ENCODE data around the gene HDHD5.

The HDHD5 gene

DNA sequence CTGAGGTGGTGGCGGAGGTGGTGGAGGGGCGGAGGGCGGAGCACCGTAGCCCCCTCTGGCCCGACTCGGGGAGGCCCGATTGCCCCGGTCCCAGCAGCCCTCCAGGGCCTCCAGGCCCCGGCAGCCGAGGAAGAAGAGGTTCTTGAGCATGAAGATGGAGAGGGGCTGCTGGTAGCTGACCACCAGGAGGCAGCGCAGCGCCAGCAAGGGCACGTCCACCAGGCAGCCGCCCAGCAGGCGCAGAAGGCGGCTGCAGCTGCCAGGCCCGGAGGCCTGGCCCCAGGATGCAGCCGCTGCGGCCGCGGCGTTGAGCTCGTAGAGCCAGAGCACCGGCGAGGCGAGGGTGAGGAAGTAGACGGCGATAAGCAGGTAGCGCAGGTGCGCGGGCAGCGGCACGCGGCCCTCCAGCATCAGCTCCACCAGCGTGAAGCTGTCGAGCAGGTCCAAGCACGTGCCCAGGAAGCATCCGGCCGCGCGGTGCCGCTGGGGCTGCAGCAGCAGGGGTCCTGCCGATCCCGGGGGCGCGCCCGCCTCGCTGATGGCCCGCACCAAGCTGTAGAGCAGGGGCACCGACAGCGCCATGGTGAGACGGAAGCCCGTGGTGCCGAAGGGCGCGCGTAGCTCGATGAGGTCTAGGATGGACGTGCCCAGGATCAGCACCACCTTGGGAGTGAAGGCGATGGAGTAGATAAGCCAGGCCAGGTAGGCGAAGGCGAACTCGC lies 39.4 kb downstream of the HDHD5 start:
- H3K4me3 ChIP-seq (ENCODE audit: severe bottlenecking) = no peak overlapping the region
- no peak for DNase-seq (ENCODE audit: low spot score)
- H3K27ac ChIP-seq (ENCODE audit: poor library complexity, severe bottlenecking) = no peak overlapping the region
- no peaks in the 10 kb centered on the region for H3K36me3 ChIP-seq (ENCODE audit: low read depth)
- no peaks in the 10 kb centered on the region for H3K4me1 ChIP-seq (ENCODE audit: insufficient read depth, poor library complexity, severe bottlenecking)
- no peak for ATAC-seq (ENCODE audit: low read depth)
- H3K9me3 ChIP-seq (ENCODE audit: severe bottlenecking) = no peaks in the 10 kb centered on the region
- H3K27me3 ChIP-seq (ENCODE audit: insufficient read depth, poor library complexity, severe bottlenecking) = peaks cover 23% of the 10 kb centered on the region
- TF ChIP-seq, protein P1, sequence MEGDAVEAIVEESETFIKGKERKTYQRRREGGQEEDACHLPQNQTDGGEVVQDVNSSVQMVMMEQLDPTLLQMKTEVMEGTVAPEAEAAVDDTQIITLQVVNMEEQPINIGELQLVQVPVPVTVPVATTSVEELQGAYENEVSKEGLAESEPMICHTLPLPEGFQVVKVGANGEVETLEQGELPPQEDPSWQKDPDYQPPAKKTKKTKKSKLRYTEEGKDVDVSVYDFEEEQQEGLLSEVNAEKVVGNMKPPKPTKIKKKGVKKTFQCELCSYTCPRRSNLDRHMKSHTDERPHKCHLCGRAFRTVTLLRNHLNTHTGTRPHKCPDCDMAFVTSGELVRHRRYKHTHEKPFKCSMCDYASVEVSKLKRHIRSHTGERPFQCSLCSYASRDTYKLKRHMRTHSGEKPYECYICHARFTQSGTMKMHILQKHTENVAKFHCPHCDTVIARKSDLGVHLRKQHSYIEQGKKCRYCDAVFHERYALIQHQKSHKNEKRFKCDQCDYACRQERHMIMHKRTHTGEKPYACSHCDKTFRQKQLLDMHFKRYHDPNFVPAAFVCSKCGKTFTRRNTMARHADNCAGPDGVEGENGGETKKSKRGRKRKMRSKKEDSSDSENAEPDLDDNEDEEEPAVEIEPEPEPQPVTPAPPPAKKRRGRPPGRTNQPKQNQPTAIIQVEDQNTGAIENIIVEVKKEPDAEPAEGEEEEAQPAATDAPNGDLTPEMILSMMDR (IDR thresholded peaks at IDR 0.05; ENCODE audit: poor library complexity, severe bottlenecking) = no peak

DNA sequence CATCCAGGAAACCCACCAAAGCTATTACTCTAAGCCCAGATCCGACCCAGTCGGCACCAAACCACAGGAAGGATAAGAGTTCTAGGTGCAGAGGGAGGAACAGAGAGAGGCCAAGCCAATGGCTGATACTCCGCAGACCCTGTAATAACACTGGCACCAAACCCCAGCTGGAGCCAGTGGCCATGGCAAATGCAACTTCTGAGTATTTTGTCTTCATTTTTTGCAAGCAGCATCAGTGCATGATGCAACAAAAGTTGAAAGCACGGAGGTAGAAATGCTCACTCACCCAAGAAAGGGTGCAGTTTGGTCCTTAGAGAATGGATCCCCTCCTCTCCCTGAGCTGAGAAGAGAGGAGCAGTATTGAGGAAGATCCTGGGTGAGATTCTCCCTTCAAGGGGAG lies 40.7 kb downstream of the HDHD5 start:
- no peaks in the 10 kb centered on the region for H3K9me3 ChIP-seq (ENCODE audit: severe bottlenecking)
- DNase-seq (ENCODE audit: low spot score) (no peak), ATAC-seq (ENCODE audit: low read depth) (no peak)
- H3K36me3 ChIP-seq (ENCODE audit: low read depth) = no peaks in the 10 kb centered on the region
- peaks cover 23% of the 10 kb centered on the region for H3K27me3 ChIP-seq (ENCODE audit: insufficient read depth, poor library complexity, severe bottlenecking)
- no peak overlapping the region for H3K27ac ChIP-seq (ENCODE audit: poor library complexity, severe bottlenecking)
- no peaks in the 10 kb centered on the region for H3K4me1 ChIP-seq (ENCODE audit: insufficient read depth, poor library complexity, severe bottlenecking)
- no peak overlapping the region for H3K4me3 ChIP-seq (ENCODE audit: severe bottlenecking)
- TF ChIP-seq, protein P1 (IDR thresholded peaks at IDR 0.05; ENCODE audit: poor library complexity, severe bottlenecking) = no peak

DNA sequence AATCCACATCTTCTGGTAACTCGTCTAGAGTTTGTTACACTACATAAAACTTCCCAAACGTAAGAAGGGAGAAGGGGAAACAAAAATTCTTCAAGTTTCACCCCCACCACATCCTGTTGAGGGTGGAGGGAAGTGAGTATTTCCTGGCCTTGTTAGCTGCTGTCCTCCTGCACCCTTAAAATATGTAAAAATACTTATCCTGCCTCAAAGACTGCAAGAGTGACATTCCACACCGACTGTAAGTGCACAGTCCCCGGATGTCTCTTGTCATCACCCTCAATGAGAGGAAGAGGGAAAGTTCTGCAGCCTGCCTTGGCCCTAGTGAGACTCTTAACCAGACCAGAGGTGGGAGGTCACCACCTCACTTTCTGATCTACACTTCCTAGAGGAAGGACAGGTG lies 41.2 kb downstream of the HDHD5 start:
- Histone ChIP-seq H3K27ac (ENCODE audit: poor library complexity, severe bottlenecking) (no peak overlapping the region), H3K36me3 (ENCODE audit: low read depth) (no peaks in the 10 kb centered on the region), H3K4me1 (ENCODE audit: insufficient read depth, poor library complexity, severe bottlenecking) (no peaks in the 10 kb centered on the region), H3K4me3 (ENCODE audit: severe bottlenecking) (no peak overlapping the region), H3K27me3 (ENCODE audit: insufficient read depth, poor library complexity, severe bottlenecking) (peaks cover 23% of the 10 kb centered on the region), H3K9me3 (ENCODE audit: severe bottlenecking) (no peaks in the 10 kb centered on the region)
- no peak for ATAC-seq (ENCODE audit: low read depth)
- TF ChIP-seq, protein P1 (IDR thresholded peaks at IDR 0.05; ENCODE audit: poor library complexity, severe bottlenecking) = no peak
- no peak for DNase-seq (ENCODE audit: low spot score)

DNA sequence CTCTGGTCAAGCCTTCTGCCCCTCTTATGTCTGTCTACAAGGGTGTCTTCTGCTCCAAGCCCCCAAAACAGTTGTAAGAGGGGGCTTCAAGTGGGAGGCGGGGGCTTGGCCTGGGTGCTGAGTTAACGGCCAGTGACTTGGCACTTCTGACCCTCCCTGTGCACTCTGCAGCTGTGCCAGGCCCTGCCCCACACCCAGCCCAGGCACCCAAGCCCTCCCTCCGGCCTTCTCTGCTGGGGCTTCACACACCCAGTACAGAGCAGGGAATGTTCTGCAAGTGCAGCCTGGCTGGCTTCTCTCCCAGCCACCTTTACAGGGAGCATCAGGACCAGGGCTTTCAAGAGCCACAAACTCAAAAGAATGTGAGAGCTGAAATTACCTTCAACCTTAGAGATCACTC lies 41.7 kb downstream of the HDHD5 start:
- no peak for ATAC-seq (ENCODE audit: low read depth)
- H3K36me3 ChIP-seq (ENCODE audit: low read depth) = no peaks in the 10 kb centered on the region
- H3K9me3 ChIP-seq (ENCODE audit: severe bottlenecking) = no peaks in the 10 kb centered on the region
- peaks cover 23% of the 10 kb centered on the region for H3K27me3 ChIP-seq (ENCODE audit: insufficient read depth, poor library complexity, severe bottlenecking)
- DNase-seq (ENCODE audit: low spot score) = peak; percentile 14
- H3K4me1 ChIP-seq (ENCODE audit: insufficient read depth, poor library complexity, severe bottlenecking) = no peaks in the 10 kb centered on the region
- no peak overlapping the region for H3K27ac ChIP-seq (ENCODE audit: poor library complexity, severe bottlenecking)
- no peak overlapping the region for H3K4me3 ChIP-seq (ENCODE audit: severe bottlenecking)
- TF ChIP-seq, protein P1 (IDR thresholded peaks at IDR 0.05; ENCODE audit: poor library complexity, severe bottlenecking) = no peak

DNA sequence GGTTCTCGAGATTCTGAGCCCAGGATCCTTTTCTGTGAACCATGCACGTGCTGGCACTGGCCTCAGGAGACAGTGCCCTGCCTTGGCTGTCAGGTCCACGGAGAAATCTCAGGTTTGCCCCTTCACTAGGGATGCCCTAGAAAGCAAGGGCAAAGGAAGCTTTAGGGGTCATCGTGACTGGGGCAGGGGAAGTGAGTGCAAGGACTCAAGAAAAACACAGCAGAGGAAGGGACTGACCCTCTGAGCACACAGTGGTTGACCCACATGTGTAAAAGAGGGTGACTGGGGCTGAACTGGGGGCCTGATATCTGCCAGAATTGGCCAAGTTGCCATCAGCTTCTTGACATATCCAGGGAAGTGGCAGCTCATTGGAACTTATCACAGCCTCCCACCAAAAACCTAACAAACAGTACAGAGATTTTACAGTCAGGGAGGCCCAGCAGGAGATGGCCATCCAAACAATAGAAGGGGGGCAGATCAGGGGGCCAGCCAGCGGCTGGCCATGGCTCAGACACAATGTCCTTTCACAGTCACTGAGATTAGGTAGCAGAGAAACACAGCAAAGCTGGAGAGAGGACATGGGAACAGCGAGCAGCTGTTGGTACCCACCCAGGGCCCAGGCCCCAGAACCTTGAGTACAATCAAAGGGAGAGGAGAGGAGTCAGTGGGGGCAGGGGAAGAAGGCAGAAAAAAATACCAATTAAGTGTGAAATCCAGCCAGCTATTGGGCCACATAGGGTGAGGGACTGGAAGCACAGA lies 42.3 kb downstream of the HDHD5 start:
- Histone ChIP-seq H3K9me3 (ENCODE audit: severe bottlenecking) (no peaks in the 10 kb centered on the region), H3K4me1 (ENCODE audit: insufficient read depth, poor library complexity, severe bottlenecking) (no peaks in the 10 kb centered on the region), H3K27me3 (ENCODE audit: insufficient read depth, poor library complexity, severe bottlenecking) (peaks cover 18% of the 10 kb centered on the region), H3K4me3 (ENCODE audit: severe bottlenecking) (no peak overlapping the region), H3K36me3 (ENCODE audit: low read depth) (no peaks in the 10 kb centered on the region), H3K27ac (ENCODE audit: poor library complexity, severe bottlenecking) (no peak overlapping the region)
- no peak for ATAC-seq (ENCODE audit: low read depth)
- DNase-seq (ENCODE audit: low spot score) = no peak
- TF ChIP-seq, protein P1 (IDR thresholded peaks at IDR 0.05; ENCODE audit: poor library complexity, severe bottlenecking) = no peak
